GM10847 (cell line): ENCODE data around the gene PTGFRN.

Experiments
- POLR2A ChIP-seq: IDR thresholded peaks from 2 replicates; pipeline ENCODE4 v1.6.1; 2011; ENCODE audit not compliant: insufficient read length; ENCODE audit errors: extremely low read depth

Gene PTGFRN

GRCh38 chr1:116966791-116967190 lies 57.1 kb downstream of the PTGFRN start:
- no peak for TF ChIP-seq POLR2A

- no peak for TF ChIP-seq POLR2A
Observed at GRCh38 chr1:116968724-116969123, 59.0 kb downstream of the PTGFRN start.

GRCh38 chr1:116971258-116971860 lies 61.6 kb downstream of the PTGFRN start:
- TF ChIP-seq POLR2A, result no peak

GRCh38 chr1:116971965-116972673 lies 62.4 kb downstream of the PTGFRN start:
- no peak for TF ChIP-seq POLR2A

- TF ChIP-seq POLR2A, result no peak
Observed at GRCh38 chr1:116972674-116973030, 62.9 kb downstream of the PTGFRN start.

- TF ChIP-seq POLR2A, result no peak
Observed at GRCh38 chr1:116981521-116982037, 71.9 kb downstream of the PTGFRN start.

- no peak for TF ChIP-seq POLR2A
Observed at GRCh38 chr1:116982319-116983004, 72.7 kb downstream of the PTGFRN start.

GRCh38 chr1:116983112-116983511 lies 73.4 kb downstream of the PTGFRN start:
- no peak for TF ChIP-seq POLR2A

GRCh38 chr1:116983678-116984077 lies 74.0 kb downstream of the PTGFRN start:
- TF ChIP-seq POLR2A, result no peak

GRCh38 chr1:116984406-116985160 lies 74.9 kb downstream of the PTGFRN start:
- no peak for TF ChIP-seq POLR2A

- no peak for TF ChIP-seq POLR2A
Observed at GRCh38 chr1:116986421-116987255, 76.9 kb downstream of the PTGFRN start.

GRCh38 chr1:116987256-116987555 lies 77.5 kb downstream of the PTGFRN start:
- no peak for TF ChIP-seq POLR2A

GRCh38 chr1:116988248-116988647 lies 78.5 kb downstream of the PTGFRN start:
- TF ChIP-seq POLR2A, result no peak

- TF ChIP-seq POLR2A, result no peak
Observed at GRCh38 chr1:116988908-116989307, 79.2 kb downstream of the PTGFRN start.

GRCh38 chr1:116989835-116990234 lies 80.1 kb downstream of the PTGFRN start:
- TF ChIP-seq POLR2A, result no peak
